Keratinocyte (primary cell): ENCODE data around the gene BRCA2. TPM values are rescaled to one million over a fixed set of nuclear protein-coding genes. Genes with fewer than 3 reads are reported as not detected.
A peak's percentile ranks its signal among the peaks of the same experiment; 100 is the strongest.

ENCODE experiments used
- DNase-seq: peaks from one replicate; pipeline ENCODE4 v3.0.0-alpha.2; 2011; ENCODE audit warnings: low read depth, missing footprints, low spot score
- FAIRE-seq: peaks from 2 replicates; lab custom pipeline; 2011; peaks lifted over from hg19 to GRCh38; lab: Jason Lieb, UNC
- H2AFZ ChIP-seq: 2 replicates; pipeline ENCODE4 v1.6.0; 2012; ENCODE audit warnings: low read length, control low read depth, inconsistent platforms; ENCODE audit not compliant: control insufficient read depth
- H3K27ac ChIP-seq: 2 replicates; pipeline ENCODE4 v1.5.1; 2011; ENCODE audit warnings: low read length; ENCODE audit not compliant: control insufficient read depth, insufficient read depth
- H3K27me3 ChIP-seq: 3 replicates; pipeline ENCODE4 v1.6.0; 2011; ENCODE audit warnings: low read length; ENCODE audit not compliant: control insufficient read depth, insufficient read depth; ENCODE audit errors: extremely low read depth
- H3K36me3 ChIP-seq, 2 experiments: 2 replicates in 1 of 2; 3 replicates in 1 of 2; pipeline ENCODE4 v1.5.1; 2011; ENCODE audit warnings: low read length in 2 of 2, mild to moderate bottlenecking in 1 of 2; ENCODE audit not compliant: control insufficient read depth in 2 of 2, insufficient read depth in 2 of 2; ENCODE audit errors: extremely low read depth in 1 of 2
- H3K4me1 ChIP-seq: 3 replicates; pipeline ENCODE4 v1.5.1; 2011; ENCODE audit warnings: low read length; ENCODE audit not compliant: control insufficient read depth, insufficient read depth; ENCODE audit errors: extremely low read depth
- H3K4me2 ChIP-seq: 3 replicates; pipeline ENCODE4 v1.6.0; 2011; ENCODE audit warnings: low read depth, low read length; ENCODE audit not compliant: control insufficient read depth, insufficient read depth; ENCODE audit errors: extremely low read depth
- H3K4me3 ChIP-seq, 3 experiments: fragments of 200-600 bp in 1 of 3; sonication (generic) in 1 of 3; 2 replicates in 2 of 3; 3 replicates in 1 of 3; pipeline ENCODE4 v1.5.1; 2011 to 2016; ENCODE audit warnings: low read length in 3 of 3, mild to moderate bottlenecking in 3 of 3, control low read depth in 2 of 3, inconsistent platforms in 1 of 3, low read depth in 1 of 3, mixed read lengths in 1 of 3, mixed run types in 1 of 3, moderate library complexity in 1 of 3; ENCODE audit not compliant: control insufficient read depth in 2 of 3, insufficient read depth in 2 of 3; ENCODE audit errors: extremely low read depth in 1 of 3
- H3K79me2 ChIP-seq: 2 replicates; pipeline ENCODE4 v1.6.0; 2012; ENCODE audit warnings: low read length; ENCODE audit not compliant: control insufficient read depth, insufficient read depth
- H3K9ac ChIP-seq: 3 replicates; pipeline ENCODE4 v1.6.0; 2011; ENCODE audit warnings: low read length; ENCODE audit not compliant: control insufficient read depth, insufficient read depth; ENCODE audit errors: extremely low read depth
- H3K9me1 ChIP-seq: 3 replicates; pipeline ENCODE4 v1.6.0; 2011; ENCODE audit warnings: low read length; ENCODE audit not compliant: control insufficient read depth, insufficient read depth; ENCODE audit errors: extremely low read depth
- H3K9me3 ChIP-seq: 2 replicates; pipeline ENCODE4 v1.5.1; 2012; ENCODE audit warnings: low read depth, low read length; ENCODE audit not compliant: control insufficient read depth
- H4K20me1 ChIP-seq: 3 replicates; pipeline ENCODE4 v1.6.0; 2011; ENCODE audit warnings: low read length; ENCODE audit not compliant: control insufficient read depth, insufficient read depth; ENCODE audit errors: extremely low read depth
- EZH2 ChIP-seq: IDR thresholded peaks from one replicate; pipeline ENCODE4 v1.6.1; 2012; ENCODE audit warnings: inconsistent platforms, mild to moderate bottlenecking, low read length, moderate library complexity
- dilution Hi-C: fragments of 300-500 bp; cut with MboI; formaldehyde crosslinking; loops from one replicate; pipeline ENCODE4 v1.7.0; 2020; ENCODE audit warnings: low sequenced_read_pairs; ENCODE audit not compliant: extremely low pct_ligation_motif_present
- polyA plus RNA-seq, 5 experiments: library from polyadenylated mRNA; depleted of rRNA in 3 of 5; stranded (reverse) in 3 of 5; stranded (forward) in 1 of 5; unstranded in 1 of 5; fragments of >200 nt; gene quantifications; 1 replicate in 1 of 5; 2 replicates in 3 of 5; 3 replicates in 1 of 5; pipeline versions ENCODE4 v1.2.1 to v1.2.3, GENCODE V29; 2011 to 2012; ENCODE audit warnings: missing spikeins in 2 of 5, low read depth in 1 of 5, low replicate concordance in 1 of 5
- TF ChIP-seq, protein P1 (sequence below), 3 experiments: IDR thresholded peaks in 1 of 3; conservative IDR thresholded peaks in 1 of 3; optimal IDR thresholded peaks in 1 of 3; 2 replicates in 2 of 3; 3 replicates in 1 of 3; pipeline versions ENCODE3 to v1.5.1; 2011; ENCODE audit warnings: low read length in 3 of 3, mild to moderate bottlenecking in 3 of 3, moderate library complexity in 2 of 3, control low read depth in 1 of 3, inconsistent platforms in 1 of 3; ENCODE audit not compliant: insufficient read depth in 2 of 3; ENCODE audit errors: extremely low read depth in 1 of 3

The BRCA2 gene
- polyA plus RNA-seq, 1 donor (not counting 4 experiments of a cell fraction or from before 2014, with no cell fraction given), result 2.4 TPM

DNA sequence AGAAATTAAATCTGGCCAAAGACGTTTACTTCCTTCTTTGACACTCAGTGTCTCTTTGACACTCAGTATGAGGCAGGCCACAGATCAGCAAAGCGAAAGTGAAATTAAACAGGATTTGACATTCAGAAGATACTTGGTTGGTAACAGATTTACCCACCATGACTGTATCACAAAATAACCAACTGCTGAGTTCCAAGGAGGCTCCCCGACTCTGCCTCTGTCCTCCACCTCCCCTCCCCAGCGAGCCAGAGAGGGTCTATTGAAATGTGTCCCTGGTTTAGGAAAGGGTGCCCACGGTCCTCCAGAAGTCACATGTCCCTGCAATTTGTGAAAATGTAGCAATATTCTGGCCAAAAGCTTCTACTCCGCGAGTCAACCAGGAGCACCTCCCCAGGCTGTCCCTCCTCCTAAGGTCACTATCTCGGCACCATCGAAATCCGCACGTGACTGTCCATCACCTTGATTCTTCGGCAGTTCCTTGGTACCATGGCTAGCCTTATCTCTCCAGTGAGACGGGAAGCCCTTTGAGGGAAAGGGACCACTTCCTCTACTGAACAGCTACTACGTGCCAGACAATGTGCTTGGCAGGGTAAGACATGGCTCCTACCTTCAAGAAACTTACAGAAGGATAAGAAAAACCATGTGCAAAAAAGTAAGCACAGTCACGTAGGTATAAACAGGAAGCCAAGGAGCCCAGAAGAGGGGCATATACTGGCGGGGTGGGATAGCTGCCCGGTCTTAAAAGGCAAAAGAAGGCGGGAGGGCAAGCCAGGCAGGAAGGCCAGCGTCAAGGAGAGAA lies 111.1 kb downstream of the BRCA2 start:
- peak overlapping the region; percentile 80 for H2AFZ ChIP-seq
- no peak overlapping the region for H3K27ac ChIP-seq
- dilution Hi-C loops, result no loop called here

DNA sequence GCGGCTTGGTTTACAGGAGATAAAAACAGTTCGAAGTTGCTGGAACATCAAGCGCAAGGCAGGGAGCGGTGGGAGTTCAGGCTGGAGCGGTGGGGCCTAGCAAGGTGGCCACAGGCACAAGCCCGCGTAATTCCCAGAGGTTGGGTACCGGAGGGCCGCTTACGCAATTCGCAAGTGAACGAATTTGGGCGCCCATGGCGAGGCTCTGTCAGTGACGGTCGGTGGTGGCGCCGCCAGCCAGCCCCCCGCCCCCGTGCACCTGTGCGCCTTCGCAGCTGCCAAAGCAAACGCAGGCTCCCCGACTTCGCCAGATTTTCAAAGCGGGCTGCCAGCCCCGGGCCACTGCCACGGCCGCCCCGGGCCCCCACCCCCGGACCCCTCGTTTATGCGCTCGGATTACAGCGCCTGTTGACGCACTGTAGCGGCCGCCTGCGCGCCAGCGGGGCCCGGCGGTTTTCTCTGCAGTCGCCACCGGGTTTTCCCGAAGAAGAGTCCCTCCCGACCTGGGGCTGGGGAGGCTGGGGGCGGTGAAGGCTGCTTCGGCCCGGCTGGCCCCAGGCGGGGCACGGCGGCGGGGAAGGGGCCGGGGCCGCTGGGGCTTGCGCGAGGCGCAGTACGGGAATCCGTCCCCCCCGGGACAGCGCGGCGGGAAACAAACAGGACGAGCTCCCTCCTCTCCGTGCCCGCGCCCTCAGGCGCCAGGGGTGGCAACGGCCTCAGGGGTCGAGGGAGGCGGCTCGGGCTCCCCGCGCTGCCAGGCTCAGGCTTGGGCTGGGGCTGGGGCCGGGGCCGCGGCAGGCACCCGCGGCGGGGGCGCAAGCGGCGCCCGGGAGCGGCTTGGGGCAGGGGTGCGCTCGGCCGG lies 111.9 kb downstream of the BRCA2 start:
- peak overlapping the region; percentile 76 for H3K4me2 ChIP-seq
- H3K4me3 ChIP-seq, result peak overlapping the region; percentile 29 to 63 (median 56)
- H3K36me3 ChIP-seq, result peaks cover 3 to 10% of the 10 kb centered on the region in 2 experiments
- peaks cover 18% of the 10 kb centered on the region for H3K4me1 ChIP-seq
- no peaks in the 10 kb centered on the region for H3K9me1 ChIP-seq
- no peak for DNase-seq
- H3K27ac ChIP-seq, result no peak overlapping the region
- no peaks in the 10 kb centered on the region for H3K27me3 ChIP-seq
- H3K79me2 ChIP-seq, result no peaks in the 10 kb centered on the region
- no peaks in the 10 kb centered on the region for H3K9me3 ChIP-seq
- H2AFZ ChIP-seq, result peak overlapping the region; percentile 80
- no peak for FAIRE-seq
- peak overlapping the region; percentile 56 for H3K9ac ChIP-seq
- no peaks in the 10 kb centered on the region for H4K20me1 ChIP-seq
- no peak for TF ChIP-seq EZH2
- TF ChIP-seq, protein P1, sequence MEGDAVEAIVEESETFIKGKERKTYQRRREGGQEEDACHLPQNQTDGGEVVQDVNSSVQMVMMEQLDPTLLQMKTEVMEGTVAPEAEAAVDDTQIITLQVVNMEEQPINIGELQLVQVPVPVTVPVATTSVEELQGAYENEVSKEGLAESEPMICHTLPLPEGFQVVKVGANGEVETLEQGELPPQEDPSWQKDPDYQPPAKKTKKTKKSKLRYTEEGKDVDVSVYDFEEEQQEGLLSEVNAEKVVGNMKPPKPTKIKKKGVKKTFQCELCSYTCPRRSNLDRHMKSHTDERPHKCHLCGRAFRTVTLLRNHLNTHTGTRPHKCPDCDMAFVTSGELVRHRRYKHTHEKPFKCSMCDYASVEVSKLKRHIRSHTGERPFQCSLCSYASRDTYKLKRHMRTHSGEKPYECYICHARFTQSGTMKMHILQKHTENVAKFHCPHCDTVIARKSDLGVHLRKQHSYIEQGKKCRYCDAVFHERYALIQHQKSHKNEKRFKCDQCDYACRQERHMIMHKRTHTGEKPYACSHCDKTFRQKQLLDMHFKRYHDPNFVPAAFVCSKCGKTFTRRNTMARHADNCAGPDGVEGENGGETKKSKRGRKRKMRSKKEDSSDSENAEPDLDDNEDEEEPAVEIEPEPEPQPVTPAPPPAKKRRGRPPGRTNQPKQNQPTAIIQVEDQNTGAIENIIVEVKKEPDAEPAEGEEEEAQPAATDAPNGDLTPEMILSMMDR (optimal IDR thresholded peaks at IDR 0.05 in 1 of 3, IDR thresholded peaks at IDR 0.05 in 1 of 3, conservative IDR thresholded peaks at IDR 0.05 in 1 of 3; ENCODE audit: extremely low read depth in 1 of 3, insufficient read depth in 2 of 3, low read length in 3 of 3), result no peak
- dilution Hi-C loops, result no loop called here

More for the DNA sequence above, 111.1 kb downstream of the BRCA2 start:
- Histone ChIP-seq H4K20me1 (no peaks in the 10 kb centered on the region), H3K9me3 (no peaks in the 10 kb centered on the region), H3K27me3 (no peaks in the 10 kb centered on the region), H3K9ac (no peak overlapping the region), H3K79me2 (no peaks in the 10 kb centered on the region), H3K4me2 (peak overlapping the region; percentile 76), H3K4me3 (peak overlapping the region in 2 of 3 experiments; percentile 11 to 63), H3K36me3 (peaks cover 3 to 10% of the 10 kb centered on the region in 2 experiments), H3K9me1 (no peaks in the 10 kb centered on the region), H3K4me1 (peaks cover 18% of the 10 kb centered on the region)
- TF ChIP-seq EZH2, result no peak
- TF ChIP-seq, protein P1 (optimal IDR thresholded peaks at IDR 0.05 in 1 of 3, IDR thresholded peaks at IDR 0.05 in 1 of 3, conservative IDR thresholded peaks at IDR 0.05 in 1 of 3; ENCODE audit: extremely low read depth in 1 of 3, insufficient read depth in 2 of 3, low read length in 3 of 3), result no peak
- FAIRE-seq, result peak; percentile 64
- no peak for DNase-seq
